Left colon (tissue), 2 donors: ENCODE results near the gene MYBL2. TPM values are rescaled to one million over a fixed set of nuclear protein-coding genes. Genes with fewer than 3 reads are reported as not detected.

Experiments
- ATAC-seq: fragments of 200-7000 bp; cut with Tn5 transposase; one replicate; pipeline ENCODE4 v1.9.1; 2020; ENCODE audit warnings: mild to moderate bottlenecking, moderate library complexity
- DNase-seq, 2 donors: peaks; one replicate each; pipeline ENCODE4 v3.0.0-alpha.2; 2020
- intact Hi-C, 2 donors: fragments of 100-400 bp; cut with DNase I in 1 of 2; cut with micrococcal nuclease in 1 of 2; formaldehyde crosslinking; loops; one replicate each; pipeline versions ENCODE4 v1.11.2 to v1.14.0; 2022; cut with DNase I, micrococcal nuclease
- total RNA-seq, 2 donors: library from RNA; stranded (reverse); fragmentation: NEBNext Ultra II Directional; extraction: Animal tissue kit (Norgen Biotek cat#: 25700); gene quantifications; one replicate each; pipeline ENCODE4 v1.2.1, GENCODE V29; 2021
- donor health status: DM: no; HTN: no; CAD: no.
- donor health status: DM: yes; HTN: yes; CAD: no.

Gene MYBL2
- total RNA-seq, 2 donors from 2014 or later = 4.6 to 11.7 TPM

GRCh38 chr20:43716757-43717615 lies 50.1 kb downstream of the MYBL2 start:
- intact Hi-C loops = no loop called here
- no peak for ATAC-seq

GRCh38 chr20:43717616-43717995 lies 50.7 kb downstream of the MYBL2 start:
- intact Hi-C loops = no loop called here
- no peak for ATAC-seq

More at GRCh38 chr20:43716757-43717615, 50.1 kb downstream of the MYBL2 start:
- no peak for DNase-seq

GRCh38 chr20:43720007-43720406 lies 53.1 kb downstream of the MYBL2 start:
- intact Hi-C loops = no loop called here
- DNase-seq = no peak
- no peak for ATAC-seq

More at GRCh38 chr20:43717616-43717995, 50.7 kb downstream of the MYBL2 start:
- DNase-seq = no peak

GRCh38 chr20:43721097-43721428 lies 54.1 kb downstream of the MYBL2 start:
- ATAC-seq (no peak), DNase-seq (no peak)
- intact Hi-C loops = no loop called here

GRCh38 chr20:43721429-43722152 lies 54.7 kb downstream of the MYBL2 start:
- intact Hi-C loops = no loop called here
- ATAC-seq (peak; percentile 61), DNase-seq (peak in 1 of 2 donors; percentile 20)

GRCh38 chr20:43722153-43722505 lies 55.2 kb downstream of the MYBL2 start:
- intact Hi-C loops = no loop called here
- no peak for ATAC-seq

GRCh38 chr20:43723186-43723585 lies 56.3 kb downstream of the MYBL2 start:
- no peak for ATAC-seq
- intact Hi-C loops = no loop called here
- no peak for DNase-seq

More at GRCh38 chr20:43722153-43722505, 55.2 kb downstream of the MYBL2 start:
- no peak for DNase-seq

- DNase-seq = no peak
- intact Hi-C loops = no loop called here
- ATAC-seq = no peak
These were observed 56.8 kb downstream of the MYBL2 start for GRCh38 chr20:43723735-43724134.

- DNase-seq = no peak
- ATAC-seq = no peak
- intact Hi-C loops = no loop called here
These were observed 57.5 kb downstream of the MYBL2 start for GRCh38 chr20:43724383-43724782.

- intact Hi-C loops = no loop called here
- peak; percentile 75 for ATAC-seq
- DNase-seq = no peak
These were observed 58.8 kb downstream of the MYBL2 start for GRCh38 chr20:43725666-43726065.

GRCh38 chr20:43726333-43726732 lies 59.4 kb downstream of the MYBL2 start:
- ATAC-seq (no peak), DNase-seq (no peak)
- intact Hi-C loops = no loop called here

GRCh38 chr20:43726811-43727338 lies 60.0 kb downstream of the MYBL2 start, which contains the start of gene GTSF1L:
Gene GTSF1L (minus strand): TSS chr20:43727002. CDS start chr20:43726694, 308 bp downstream.
- intact Hi-C loops = no loop called here
- DNase-seq (no peak), ATAC-seq (no peak)

- DNase-seq (no peak), ATAC-seq (peak; percentile 42)
- intact Hi-C loops = no loop called here
These were observed 61.2 kb downstream of the MYBL2 start for GRCh38 chr20:43727980-43728590.

- ATAC-seq (no peak), DNase-seq (no peak)
- intact Hi-C loops = no loop called here
These were observed 61.9 kb downstream of the MYBL2 start for GRCh38 chr20:43728686-43729255.

- ATAC-seq (no peak), DNase-seq (no peak)
- intact Hi-C loops = no loop called here
These were observed 64.6 kb downstream of the MYBL2 start for GRCh38 chr20:43731469-43731868.

- DNase-seq (no peak), ATAC-seq (no peak)
- intact Hi-C loops = no loop called here
These were observed 65.0 kb downstream of the MYBL2 start for GRCh38 chr20:43731927-43732326.

GRCh38 chr20:43736588-43737158 lies 69.8 kb downstream of the MYBL2 start:
- DNase-seq (no peak), ATAC-seq (peak; percentile 6)
- intact Hi-C loops = no loop called here

GRCh38 chr20:43737925-43738324 lies 71.0 kb downstream of the MYBL2 start:
- DNase-seq = no peak
- ATAC-seq = no peak
- intact Hi-C loops = no loop called here
